GM19023 (cell line): ENCODE measurements around the gene C2CD3.

ENCODE experiments used
- ATAC-seq: cut with Tn5 transposase; IDR thresholded peaks from one replicate; pipeline ENCODE4 v1.9.1; 2021; ENCODE audit warnings: mild to moderate bottlenecking, moderate library complexity; ENCODE audit not compliant: unreplicated experiment

C2CD3 gene, protein sequence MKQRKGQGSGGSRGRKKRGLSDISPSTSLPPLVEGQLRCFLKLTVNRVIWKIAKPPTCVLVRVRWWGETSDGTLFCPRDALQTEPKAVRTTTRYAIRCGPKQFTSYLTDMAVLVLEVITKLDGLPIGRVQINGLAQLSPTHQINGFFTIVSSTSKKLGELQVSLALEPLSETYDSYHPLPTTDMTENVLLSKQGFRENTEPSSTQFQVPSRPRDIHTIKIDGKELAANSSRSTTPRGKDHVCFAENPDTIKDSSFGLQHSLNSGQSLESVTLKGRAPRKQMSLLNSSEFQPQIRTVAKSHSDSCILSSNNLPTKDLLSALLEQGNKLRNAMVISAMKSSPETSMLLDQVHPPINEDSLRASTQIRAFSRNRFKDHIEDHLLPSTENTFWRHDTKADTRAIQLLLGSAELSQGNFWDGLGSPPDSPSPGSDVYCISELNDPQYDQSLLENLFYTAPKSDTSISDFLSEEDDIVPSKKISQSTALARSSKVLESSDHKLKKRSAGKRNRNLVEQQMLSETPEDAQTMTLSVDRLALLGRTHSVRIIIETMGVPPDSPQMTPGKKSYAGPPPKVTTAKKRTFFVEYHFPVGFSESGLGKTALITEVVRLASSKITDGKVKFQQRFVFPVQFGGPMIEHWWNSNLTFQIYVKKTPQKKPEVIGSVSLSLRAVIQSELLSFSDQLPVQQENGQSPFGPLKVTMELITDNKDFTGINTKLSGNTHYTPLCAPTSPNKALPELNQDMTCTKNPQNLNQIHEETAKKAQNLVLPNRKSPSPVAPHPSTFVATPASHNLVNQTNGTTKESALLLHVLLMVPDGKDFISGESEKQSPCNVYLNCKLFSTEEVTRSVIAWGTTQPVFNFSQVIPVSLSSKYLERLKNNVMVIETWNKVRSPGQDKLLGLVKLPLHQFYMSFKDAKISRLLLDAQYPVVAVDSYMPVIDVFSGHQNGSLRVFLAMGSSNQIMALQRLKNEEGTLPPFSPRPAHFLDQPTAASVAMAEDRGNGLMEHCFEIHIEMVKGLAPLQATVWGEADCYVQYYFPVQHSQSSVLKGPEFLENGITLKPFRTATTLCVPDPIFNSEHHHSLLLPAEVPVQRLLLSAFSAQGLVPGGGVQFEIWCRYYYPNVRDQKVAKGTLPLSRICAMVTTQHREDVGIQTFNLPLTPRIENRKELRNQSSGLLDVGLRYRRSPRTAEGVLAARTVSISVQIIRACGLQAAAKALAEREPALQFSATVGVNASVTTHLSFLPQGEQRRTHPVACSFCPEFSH (N-terminal part only)

DNA sequence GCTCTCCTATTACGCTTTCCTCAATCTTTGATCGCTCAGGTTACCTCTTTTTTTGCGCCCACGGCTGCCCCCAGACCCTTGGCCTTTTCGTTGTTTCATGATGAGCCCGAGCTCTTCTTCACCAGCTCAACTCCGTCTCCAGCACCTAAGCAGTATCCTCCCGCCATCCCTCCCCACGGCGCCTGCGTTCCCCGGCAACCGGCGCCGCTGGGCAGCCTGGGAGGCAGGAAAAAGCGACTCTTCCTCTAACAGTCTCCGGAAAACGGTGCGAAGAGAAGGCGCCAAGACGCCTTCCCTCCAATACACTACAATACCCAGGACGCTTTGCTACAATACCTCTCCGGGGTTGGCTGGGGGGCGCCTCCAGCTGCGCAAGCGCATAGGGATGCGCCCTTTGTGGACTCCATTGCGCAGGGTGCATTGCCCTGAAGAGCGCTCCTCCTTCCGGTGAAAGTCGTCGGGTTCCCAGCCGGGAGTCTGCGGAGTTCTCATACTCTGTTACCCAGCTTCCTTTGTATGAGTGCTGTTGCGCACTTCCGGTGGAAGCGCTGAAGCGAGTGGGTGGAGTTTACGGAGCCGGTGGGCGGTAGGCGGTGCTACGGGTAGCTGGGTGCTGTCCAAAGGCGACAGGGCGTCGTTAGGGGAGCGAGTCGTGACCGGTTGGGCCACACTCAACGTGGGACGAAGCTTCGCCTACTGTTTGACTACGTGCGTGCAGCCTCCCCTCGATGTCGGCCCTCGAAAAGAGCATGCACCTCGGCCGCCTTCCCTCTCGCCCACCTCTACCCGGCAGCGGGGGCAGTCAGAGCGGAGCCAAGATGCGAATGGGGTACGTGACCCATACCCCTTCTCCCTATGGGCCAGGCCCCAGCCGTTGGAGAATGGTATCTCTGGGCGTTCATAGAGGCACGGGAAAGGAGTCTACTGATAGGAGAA is at the start of gene C2CD3, which contains the start of gene PPME1:
Gene C2CD3, minus strand, starts transcription at position 309 of the 936 bp plus-strand sequence. Its CDS starts 210 bp downstream, at position 99.
Gene PPME1, plus strand, starts transcription at position 596 of the 936 bp plus-strand sequence. Its CDS starts 133 bp downstream, at position 729.
- peak; percentile 95 for ATAC-seq

DNA sequence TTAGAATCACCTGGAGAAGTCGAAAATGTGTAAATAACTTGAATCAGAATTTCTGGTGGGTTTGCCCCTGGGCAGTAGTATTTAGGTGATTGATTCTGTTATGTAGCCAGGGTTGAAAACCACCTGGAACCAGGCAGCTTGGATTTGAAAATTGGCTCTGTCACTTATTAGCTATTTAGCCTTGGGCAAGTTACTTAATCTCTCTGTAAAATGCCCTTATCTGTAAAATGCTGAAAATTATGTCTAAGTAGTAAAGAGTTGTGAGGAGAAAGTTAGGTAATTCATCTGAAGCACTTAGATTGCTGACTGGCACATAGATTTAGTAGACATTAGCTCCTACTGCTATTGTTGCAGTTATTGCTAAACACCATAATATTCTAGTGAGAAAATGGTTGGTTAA is 49.6 kb upstream of the C2CD3 start:
- no peak for ATAC-seq

DNA sequence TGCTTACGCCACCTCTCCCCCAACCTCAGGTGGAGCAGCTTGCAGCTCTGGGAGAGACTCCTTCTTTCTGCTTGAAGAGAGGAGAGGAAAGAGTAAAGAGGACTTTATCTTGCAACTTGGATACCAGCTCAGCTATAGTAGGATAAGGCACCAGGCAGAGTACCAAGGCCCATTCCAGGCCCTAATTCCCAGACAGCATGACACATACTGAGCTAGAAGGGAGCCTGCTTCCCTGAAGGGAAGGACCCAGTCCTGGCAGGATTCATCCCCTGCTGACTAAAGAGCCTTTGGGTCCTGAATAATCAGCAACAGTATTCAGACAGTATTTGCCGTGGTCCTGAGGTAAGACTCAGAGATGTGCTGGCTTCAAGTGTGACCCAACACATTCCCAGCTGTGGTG is 41.7 kb upstream of the C2CD3 start:
- no peak for ATAC-seq

DNA sequence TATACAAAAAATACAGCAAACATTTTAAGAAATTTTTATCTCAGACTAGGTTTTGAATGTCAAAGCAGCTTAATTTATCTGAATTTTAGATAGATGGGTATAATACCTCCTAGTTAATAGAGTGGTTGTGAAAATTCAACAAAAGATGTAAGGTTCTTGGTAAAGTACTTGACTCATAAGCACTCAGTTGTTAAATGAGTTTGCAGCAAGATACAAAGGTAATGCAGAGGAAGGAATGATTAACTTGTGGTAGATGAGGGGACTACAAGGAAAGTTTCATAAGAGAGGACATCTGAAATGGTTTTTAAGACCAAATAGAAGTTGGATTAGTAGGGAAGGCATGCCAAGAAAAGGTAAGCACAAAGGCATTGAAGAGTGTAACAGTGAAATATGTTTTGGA is 37.7 kb upstream of the C2CD3 start:
- no peak for ATAC-seq

DNA sequence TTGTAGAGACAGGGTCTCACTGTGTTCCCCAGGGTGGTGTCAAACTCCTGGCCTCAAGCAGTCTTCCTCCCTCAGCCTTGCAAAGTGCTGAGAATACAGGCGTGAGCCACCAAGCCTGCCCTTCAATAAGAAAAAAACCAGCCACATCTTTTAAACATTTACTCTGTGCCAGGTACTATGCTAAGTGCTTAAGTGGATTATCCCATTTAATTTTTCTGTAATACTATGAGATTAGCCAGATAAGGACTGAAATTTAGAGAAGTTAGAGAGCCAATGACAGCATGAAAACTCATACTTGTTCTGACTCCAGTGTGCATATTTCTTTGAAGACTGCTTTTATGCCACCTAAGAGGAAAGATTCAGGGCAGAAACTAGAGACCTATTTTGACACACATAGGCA is 35.9 kb upstream of the C2CD3 start:
- no peak for ATAC-seq

DNA sequence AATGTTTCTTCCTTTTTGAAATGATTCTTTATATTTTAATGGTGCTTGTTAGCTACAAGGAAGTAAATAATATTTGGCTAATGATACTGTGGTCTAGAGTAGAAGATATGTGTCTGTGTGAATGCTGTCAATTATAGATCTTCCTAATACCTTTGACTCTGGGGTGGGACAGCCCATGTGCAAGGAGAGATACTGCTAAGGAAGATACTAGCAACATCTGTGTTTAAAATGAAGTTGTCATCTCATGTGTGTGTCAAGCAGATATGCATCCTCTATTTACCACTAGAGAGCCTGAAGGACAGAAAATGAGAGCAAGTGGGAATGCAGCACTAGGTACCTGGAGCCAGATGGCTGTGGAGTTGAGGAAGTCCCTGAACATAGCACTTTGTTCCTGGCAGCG is 34.4 kb upstream of the C2CD3 start:
- ATAC-seq, result no peak

DNA sequence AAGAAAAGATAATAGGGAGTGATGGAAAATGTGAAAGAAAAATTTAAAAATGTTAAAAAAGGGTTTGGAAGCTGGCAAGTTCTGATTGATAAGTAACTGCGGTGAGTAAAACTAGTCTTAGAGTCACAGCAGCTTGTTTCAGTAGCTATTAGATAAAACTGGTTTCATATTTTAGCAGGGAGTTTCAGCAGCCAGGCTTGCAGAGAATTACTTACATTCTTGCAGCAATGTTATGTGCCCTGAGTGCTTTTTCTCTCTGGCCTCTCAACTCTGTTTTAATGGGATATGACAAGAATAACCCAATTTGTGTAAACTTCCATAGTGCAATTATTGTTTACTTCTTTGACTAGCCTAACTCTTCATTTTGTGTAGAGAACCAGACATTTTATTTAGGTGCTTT is 33.9 kb upstream of the C2CD3 start:
- no peak for ATAC-seq

DNA sequence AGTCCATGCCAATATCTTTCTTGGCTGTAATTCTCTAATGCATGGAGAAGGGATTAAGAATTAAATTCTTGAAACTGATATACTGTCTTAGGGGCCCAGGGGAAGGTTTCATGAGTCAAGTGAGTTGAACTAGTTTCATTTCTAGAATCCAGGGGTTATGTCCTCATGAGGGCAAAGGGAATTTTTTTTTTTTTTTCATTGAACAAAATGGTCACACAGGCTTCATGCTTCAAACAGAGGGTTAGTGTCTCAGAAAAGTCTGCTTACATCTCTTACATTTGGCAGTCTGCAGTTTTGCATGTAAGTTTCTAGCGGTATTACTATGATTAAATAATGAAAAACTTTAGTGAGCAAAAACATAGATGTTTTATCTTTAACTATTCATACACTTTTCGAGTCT is 33.2 kb upstream of the C2CD3 start:
- no peak for ATAC-seq

DNA sequence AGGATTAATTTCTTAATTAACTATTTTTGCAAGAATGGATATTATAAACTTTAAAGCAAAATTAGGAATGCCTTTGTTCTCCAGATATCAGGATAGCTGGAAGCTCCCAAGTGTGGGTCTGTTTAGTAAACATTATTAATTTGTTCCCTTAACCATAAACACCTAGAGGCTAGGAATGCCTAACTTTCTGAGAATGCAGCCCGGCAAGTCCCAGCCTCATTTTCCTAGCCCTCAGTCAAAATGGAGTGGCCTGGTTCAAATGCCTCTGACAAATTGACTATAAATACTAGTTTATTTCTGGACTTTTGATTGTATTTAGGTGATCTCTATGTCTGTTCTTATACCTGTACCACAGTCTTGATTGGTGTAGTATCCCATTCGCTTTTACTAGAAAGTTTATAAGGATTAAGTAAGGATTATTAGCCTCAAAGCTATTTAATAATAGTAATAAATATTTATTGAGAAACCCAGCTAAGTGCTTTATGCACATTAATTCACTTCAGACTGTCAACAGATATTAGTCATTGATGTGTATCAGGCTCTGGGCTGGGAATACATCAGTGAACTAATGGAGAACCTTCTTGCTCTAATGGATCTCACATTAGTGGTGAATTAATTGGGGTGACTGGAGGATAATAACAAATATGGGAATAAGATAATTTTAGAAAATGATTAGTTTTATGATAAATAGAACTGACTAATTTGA is 26.1 kb upstream of the C2CD3 start:
- no peak for ATAC-seq

DNA sequence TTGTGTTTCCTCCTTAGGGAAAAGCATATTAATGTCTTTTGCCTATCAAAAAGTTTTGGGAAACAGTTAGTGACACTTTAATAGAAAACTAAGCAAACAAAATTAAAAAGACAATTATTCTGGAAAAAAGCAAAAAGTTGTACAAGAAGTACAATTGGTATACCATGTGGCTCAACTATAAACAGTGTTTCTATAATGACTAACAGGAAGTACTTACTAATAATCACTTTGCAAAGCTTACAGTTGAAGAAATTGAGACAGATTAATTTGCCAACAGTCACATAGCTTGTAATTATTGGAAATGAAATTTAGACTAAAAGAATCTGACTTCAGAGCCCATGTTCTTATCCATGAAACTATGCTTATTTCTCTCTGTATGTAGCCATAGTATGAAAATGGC is 25.0 kb upstream of the C2CD3 start:
- no peak for ATAC-seq

DNA sequence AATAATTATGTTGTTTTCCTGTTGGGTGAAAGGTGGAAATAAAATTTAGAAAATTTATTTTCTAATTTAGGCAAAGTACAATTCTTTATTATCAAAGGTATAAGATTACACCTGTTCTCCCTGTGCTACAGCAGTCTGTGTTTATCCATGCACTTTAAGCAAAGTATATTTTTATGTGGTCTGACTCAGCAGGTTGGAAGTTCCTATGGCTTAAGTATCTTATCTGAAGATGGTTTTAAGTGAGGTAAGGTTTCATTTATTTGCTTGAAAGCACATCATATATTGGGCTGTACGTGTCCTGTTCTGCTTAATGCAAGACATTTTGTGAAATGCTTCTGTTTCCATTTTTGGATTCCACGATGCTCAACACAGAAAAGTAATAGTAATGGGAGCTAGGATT is 14.9 kb upstream of the C2CD3 start:
- no peak for ATAC-seq

DNA sequence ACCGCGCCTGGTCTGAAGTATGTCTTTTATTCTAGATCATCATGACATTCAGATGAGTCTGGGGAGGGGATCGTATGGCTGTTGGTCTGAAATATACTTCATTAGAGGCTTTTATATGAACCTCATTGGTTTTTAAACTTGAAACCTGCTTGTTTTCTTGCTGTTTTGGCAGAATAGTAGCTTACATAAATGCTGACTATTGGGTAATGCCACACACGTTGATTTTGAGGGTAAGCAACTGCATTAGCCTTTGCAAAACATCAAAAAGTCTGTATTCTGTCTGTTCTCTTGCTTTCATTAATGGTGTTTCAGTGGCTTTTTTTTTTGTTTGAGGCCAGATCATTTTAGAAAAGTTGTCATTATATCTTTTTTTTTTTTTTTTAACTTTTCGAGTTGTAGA is 14.5 kb upstream of the C2CD3 start:
- no peak for ATAC-seq

DNA sequence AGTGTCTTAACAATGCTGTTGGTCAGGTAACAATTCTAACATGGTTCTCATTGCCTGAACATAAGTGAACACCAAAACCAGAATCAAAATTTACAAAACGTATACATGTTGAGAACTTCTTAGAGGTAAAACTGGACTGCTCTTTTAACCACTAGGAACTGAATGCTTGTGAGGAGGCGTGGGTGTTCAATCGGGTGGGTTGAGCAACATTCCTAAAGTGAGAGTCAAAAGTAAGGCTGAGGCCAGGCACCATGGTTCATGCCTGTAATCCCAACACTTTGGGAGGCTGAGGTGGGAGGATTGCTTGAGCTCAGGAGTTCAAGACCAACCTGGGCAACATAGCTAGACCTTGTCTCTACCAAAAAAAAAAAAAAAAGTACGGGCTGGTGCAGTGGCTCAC is 11.8 kb upstream of the C2CD3 start:
- ATAC-seq, result no peak

DNA sequence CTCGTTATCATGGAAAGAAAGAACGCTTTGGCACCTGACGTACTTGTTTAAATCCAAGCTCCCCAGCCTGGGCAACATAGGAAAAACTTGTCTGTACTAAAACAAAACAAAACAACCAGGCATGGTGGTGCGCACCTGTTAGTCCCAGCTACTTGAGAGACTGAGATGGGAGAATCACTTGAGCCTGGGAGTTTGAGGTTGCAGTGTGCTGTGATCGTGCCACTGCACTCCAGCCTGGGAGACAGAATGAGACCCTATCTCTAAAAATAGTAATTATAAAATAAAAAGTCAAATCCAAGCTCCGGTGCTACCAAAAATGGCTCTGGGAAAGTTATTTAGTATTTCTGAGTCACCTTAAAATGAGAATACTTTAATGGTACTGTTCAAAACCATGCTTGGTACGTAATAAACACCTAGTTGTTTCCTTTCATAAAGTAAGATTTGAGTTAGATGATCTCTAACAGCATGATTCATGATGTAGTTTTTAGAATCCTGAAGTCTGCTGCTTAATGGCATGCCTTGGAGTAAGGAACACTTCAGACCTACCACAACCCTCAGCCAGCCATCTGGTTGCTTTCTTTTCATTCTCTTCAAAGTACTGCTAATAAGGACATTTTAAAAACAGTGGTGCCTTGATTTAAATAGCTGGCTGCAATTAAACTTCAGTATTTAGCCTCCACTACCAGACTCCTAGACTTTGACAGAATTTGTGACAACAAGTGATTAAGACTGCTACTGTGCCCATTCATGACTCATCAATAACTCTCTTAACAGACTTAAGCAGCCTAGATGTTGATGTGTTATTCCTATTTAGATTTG is 8.6 kb upstream of the C2CD3 start:
- no peak for ATAC-seq

DNA sequence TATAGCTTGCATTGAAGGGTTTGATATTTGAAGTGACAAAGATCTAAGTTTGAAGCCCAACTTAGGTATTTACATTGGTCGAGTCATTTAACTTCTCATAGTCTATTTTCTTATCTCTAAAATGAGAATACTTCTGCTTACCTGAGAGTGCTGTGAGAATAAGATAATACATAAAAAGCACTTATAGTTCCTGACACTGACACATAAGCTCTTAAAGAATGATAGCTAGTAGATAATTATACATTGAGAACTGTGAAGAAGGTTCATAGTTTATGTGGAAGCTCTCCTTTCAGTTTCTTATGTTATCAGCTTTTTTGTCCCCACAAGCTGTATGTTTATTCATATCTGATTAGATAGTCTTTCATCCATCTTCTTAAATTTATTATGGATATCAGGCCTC is 5.1 kb upstream of the C2CD3 start:
- ATAC-seq, result no peak

DNA sequence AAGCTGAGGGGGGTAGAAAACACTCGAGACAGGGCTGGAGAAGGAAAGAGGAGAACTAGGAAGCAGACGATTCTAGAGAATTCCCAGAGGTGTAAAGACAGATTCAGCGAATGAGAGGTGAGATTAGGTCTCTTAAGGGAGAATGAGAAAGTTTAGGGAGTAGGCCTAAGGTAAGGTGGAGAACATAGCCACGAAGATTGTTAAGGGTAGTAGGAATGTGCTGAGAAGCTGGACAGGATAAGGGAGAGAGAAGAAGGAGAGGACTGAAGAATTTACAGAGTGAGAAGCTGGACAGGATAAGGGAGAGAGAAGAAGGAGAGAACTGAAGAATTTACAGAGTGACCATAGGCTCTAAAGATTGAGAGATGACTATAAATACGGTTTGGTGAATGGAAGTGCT is 1.2 kb upstream of the C2CD3 start:
- no peak for ATAC-seq

DNA sequence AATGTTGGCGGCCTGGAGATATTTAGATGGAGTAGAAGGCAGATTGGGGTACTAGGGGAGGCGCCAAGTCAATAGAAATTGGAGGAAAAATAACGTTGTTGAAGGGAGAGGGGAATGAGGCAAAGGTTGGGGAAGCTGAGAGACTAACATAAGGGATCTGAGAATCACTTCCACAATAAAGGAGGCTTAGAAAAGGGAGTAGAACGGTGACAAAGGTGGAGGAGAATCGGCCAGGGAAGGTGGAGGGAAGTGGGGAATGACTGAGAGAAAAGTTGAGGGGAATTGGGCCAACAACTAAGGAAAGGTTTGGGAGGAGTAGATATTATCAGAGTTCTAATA is 797 bp upstream of the C2CD3 start:
- ATAC-seq, result no peak

DNA sequence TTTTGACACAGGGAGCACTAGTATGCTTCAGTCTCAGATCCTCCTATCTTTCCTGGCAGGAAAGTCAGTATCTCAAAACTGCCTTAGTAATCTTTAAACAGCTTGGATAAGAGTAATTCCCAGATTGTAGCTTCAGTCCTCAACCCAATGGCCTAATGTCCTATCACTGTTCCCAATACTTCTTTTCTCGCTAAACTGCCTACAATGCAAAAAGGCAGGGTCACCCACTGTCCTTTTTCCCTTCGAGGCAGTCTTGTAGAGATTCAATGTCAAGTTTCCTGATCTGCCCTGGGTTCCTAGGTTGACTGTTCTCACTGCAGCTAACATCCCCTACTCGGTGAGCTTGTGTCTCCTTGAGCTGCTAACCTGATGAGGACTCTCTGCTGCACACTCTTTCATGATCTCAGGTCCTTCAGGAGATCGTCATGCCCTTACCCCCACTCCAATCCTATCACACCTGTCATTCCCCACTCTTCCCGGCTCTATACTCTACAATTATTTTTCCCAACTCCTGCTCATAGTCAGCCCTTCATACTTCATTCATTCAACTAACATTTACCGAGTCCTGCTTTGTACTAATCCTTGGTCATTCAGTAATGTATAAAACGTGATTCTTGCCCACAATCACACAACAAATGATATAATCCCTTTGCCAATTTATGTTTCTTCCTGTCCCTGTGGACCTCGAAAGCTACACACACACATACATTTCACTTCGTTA is 904 bp downstream of the C2CD3 start:
- no peak for ATAC-seq
